GM18505 (cell line): Measurements from ENCODE around the gene BSG.

Experiments used
- ATAC-seq: cut with Tn5 transposase; IDR thresholded peaks from one replicate; pipeline ENCODE4 v1.9.1; 2021; ENCODE audit not compliant: unreplicated experiment
- POLR2A ChIP-seq: IDR thresholded peaks from 4 replicates; pipeline ENCODE4 v1.6.1; 2011; ENCODE audit warnings: borderline replicate concordance; ENCODE audit not compliant: insufficient read depth, insufficient read length; ENCODE audit errors: extremely low read depth

The BSG gene

DNA sequence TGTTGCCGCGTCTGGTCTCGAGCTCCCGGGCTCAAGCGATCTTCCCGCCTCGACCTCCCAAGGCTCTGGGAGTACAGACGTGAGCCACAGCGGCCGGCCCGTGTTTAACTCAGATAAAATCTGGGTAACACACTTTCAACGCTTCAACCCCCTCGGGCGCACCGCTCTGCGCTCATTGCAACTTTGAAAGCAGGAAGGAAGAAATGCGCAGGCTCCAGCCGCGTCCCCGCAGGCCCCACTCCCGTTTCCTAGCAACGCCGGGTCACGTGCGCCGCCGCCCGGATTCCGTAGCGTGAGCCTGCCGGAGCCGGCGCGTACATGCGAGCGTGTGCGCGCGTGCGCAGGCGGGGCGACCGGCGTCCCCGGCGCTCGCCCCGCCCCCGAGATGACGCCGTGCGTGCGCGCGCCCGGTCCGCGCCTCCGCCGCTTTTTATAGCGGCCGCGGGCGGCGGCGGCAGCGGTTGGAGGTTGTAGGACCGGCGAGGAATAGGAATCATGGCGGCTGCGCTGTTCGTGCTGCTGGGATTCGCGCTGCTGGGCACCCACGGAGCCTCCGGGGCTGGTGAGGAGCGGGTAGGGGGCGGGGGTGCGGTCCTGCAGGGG is at the start of gene BSG:
Gene BSG, plus strand, starts transcription at position 457 of the 603 bp plus-strand sequence. Its CDS starts 39 bp downstream, at position 496.
- TF ChIP-seq POLR2A, result peak; percentile 99
- ATAC-seq, result peak; percentile 66

DNA sequence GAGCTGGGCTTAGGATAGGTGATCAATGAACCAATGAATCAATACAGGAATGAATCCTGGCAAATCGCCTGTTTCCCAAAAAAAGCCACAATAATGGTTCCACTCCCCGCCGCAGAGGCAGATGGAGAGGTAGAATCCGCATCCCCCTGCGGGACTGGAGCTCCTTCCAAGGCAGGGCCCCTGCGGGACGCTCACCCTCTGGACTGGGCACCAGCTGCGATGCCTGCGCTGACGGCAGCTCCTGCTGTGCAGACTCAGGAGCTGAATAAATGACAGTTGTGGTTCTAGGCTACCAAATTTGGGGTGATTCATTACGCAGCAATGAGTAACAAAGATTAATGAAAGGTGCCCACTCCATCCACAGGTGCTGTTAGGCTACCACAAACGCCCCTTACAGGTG is 49.7 kb upstream of the BSG start:
- TF ChIP-seq POLR2A, result no peak
- ATAC-seq, result no peak

DNA sequence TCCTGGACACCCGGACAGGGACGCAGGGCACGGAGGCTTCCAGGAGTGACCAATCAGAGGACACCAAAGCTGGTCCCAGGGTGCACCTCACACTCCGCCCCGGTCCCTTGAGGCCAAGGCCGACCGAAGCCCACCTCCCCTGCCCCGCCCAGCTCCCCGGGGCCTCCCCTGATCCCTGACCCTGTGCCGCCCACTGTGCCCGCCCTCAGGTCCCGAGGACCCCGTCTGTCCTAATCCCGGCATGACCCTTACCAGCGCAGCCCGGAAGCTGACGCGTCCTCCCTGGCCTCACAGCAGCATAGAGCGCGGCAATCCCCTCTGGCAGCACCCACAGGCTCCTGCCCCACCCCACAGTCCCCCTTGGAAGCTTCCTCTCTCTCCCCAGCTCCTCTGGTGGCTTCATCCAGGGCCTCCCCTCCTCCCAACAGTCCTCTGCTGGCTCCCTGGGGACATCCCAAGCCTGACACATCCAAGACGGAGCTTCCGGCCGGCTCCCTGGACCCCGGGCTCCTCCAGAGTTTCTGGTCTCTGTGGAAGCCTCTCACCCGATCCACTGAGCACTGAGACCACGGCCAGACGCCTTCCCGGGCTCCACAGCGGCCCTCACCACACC is 48.2 kb upstream of the BSG start:
- ATAC-seq, result no peak
- TF ChIP-seq POLR2A, result no peak

DNA sequence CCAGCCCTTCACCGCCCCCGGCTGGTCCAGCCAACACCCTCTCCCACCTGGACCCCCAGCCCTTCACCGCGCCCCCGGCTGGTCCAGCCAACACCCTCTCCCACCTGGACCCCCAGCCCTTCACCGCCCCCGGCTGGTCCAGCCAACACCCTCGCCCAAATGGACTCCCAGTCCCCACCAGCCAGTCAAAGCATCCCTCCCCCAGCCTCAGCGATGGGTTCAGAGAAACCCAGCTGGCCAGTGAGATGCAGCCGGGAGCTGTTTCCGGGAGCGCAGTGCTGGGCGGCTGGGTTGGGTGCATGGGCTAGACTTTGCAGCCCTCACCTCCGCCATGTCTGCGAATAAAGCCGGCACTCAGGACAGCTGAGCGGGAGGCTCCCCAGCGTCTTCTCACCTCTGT is 47.4 kb upstream of the BSG start:
- no peak for TF ChIP-seq POLR2A
- ATAC-seq, result no peak

DNA sequence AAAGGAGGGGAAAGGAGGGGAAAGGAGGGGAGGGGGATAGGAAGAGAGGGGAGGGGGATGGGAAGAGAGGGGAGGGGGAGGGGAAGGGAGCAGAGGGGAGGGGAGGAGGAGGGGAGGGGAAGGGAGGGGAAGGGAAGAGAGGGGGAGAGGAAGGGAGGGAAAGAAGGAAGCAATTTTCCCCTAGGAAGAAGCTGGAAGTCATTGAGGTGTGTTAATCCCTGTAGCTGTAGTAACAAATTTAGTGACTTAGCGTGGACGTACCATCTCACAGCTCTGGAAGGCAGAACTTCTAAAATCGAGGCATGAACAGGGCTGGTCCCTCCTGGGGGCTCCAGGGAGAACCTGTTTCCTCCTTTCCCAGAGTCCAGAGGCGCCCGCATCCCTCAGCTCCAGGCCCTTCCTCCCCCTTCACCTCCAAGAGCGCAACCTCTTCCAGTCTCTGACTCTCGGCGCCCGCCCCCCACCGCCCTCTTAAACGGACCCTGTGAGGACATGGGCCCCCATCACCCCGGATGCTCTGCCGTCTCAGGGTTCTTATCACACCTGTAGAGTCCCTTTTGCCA is 46.5 kb upstream of the BSG start:
- ATAC-seq, result no peak
- TF ChIP-seq POLR2A, result no peak

DNA sequence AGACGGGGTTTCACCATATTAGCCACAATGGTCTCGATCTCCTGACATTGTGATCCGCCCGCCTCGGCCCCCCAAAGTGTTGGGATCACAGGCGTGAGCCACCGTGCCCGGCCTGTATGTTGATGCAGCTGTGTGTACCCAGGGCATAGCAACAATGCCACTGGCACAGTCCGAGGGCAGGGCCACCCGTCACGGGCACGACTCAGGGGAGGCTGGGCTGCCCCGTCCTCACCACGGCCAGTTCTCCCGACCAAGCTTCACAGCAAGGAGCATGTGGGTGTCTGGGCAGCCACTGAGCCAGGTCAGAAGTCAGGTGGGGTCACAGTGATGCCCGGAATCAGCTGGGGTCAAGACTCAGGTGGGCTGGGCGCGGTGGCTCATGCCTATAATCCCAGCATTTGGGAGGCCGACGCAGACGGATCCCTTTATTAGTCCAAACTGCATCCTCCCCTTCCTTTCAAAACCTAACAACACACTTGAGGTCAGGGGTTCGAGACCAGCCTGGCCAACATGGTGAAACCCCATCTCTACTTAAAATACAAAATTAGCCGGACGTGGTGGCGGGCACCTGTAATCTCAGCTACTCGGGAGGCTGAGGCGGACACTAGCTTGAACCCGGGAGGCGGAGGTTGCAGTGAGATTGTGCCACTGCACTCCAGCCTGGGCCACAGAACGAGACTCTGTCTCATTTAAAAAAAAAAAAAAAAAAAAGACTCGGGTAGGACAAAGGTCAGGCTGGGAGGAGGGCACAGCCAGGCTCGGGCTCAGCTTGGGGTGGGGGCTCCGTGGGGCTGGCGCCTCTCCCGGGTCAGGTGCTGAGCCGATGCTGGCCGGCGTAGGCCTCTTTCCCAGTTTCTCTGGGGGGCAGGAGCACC is 42.0 kb upstream of the BSG start:
- ATAC-seq, result no peak
- TF ChIP-seq POLR2A, result no peak

DNA sequence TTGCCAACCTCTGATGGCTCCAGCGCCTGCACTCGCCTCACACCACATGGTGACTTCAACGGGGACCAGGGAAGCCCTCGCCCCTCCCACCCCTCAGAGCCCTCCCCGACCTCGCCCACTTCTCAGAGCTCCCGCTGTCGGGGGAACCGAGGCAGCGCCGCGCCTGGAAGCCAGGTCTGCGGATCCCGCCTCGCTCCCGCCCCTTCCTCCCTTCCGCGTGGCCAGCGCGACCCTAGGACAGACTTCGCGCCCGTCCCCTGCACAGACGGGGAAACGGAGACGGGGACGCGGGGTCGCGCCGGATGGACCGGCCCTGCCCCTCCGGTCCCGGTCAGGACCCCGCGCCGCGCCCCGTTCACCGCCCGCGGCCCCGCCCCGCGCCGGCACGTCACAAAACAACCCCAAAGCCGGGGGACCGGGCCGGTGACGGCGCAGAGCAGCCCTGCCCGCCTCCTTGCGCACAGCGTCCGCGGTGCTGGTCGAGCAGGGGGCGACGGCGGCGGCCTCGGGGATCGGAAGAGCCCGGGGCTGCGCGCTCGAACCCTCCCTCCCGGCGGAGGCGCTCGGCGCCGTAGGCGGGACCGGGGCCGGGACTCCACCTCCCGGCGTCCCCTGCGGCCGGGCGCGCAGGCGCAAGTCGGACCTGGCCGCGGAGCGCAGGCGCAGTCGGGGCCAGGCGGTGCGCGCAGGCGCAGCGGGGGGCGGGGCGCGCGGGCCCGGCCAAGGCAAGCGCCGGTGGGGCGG is 41.2 kb upstream of the BSG start:
- ATAC-seq, result peak; percentile 72
- peak; percentile 84 for TF ChIP-seq POLR2A

DNA sequence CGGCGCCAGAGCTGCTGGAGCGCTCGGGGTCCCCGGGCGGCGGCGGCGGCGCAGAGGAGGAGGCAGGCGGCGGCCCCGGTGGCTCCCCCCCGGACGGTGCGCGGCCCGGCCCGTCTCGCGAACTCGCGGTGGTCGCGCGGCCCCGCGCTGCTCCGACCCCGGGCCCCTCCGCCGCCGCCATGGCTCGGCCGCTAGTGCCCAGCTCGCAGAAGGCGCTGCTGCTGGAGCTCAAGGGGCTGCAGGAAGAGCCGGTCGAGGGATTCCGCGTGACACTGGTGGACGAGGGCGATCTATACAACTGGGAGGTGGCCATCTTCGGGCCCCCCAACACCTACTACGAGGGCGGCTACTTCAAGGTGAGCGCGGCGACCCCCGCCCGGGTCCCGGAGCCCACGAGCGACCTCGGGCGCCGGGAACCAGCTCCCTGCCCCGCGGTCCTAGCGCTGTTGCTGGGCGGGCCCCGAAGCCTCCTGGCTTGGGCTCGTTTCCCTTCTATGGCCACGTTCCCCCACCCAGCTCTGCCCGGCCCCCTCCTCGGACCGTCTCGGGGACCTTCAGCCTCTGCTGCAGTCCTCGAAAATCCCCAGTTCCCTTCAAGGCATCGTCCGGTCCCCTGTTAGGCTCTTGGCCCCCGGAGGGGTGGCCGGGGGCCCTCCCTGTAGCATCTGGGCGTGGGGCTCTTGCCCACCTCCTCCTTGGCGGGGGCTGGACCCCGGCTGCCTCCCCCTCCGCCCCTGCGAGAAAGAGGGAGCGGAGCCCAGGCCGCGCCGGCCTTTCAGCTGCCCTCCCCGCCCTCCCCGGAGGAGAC is 40.4 kb upstream of the BSG start, which contains the start of gene CDC34:
Gene CDC34, plus strand, starts transcription at position 8 of the 808 bp plus-strand sequence. Its CDS starts 172 bp downstream, at position 180.
- ATAC-seq, result peak; percentile 18
- TF ChIP-seq POLR2A, result no peak

DNA sequence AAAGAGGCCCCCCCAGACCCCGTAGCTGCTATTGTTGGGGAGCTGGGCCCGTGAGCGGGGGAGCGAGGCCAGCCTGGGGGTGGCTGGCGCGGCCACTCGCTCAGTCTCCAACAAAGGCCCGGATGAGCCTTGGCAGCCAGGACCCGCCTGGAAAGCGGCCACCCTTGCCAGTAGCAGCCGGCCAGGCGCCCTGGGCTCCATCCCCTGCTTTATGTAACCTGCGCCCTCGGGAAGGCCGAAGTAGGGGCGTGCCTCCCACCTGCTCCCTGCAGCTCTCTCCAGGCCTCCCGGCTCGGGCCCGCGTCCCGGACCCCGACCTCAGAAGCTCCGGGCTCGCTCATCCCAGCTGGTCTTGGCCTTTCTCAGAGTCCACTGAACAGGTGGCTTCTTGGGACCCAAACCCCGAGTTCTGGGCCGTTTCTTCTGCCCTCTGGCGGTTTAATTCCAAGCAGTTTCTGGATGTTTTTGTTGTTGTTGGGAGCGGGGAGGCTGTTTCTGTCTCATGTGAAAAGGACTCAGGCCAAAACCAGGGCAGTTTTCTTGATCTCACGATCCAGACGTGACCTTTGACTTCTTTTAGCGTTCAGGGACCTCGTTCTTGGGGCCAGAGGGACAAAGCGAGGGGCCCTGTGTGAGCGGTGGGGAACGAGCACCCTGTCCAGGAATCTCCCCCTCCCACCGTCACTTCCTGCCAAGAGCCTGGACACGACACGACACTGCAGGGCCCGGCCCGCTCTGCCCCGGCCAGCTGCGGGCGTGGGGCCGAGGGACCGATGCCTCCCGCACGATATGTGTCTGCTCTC is 39.6 kb upstream of the BSG start:
- ATAC-seq, result no peak
- TF ChIP-seq POLR2A, result no peak

DNA sequence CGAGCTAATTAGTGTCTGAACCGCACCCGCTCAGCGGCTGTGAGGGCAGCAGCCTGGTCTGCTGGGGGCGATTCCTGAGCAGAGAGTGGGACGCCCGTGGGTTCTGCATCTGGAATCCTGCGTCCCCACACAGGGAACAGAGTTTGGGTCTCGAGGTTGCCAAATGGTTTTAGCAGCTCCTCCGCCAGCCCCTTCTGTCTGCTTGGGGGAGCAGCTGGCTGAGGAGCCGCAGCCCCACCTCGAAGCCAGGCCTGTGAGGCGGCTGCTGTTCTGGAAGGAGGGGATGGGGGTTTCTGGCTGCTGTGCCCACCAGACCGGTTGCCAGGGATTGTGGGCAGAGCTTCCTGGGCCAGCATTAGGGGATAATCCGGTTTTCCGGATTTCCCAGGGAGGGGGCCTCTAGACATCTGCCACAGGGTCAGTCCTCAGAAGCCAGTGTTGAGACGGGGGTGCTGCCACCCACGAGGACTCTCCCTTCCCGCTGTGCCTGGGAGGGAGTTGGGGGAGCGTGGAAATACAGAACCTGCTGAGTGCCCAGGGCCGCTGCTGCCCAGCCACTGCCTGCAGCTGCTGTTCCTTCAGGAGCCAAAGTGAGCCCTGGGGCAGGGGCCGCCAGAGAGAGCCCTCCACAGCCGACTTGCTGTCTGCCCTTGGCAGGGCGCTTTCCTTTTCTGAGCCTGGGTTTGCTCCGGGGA is 38.9 kb upstream of the BSG start:
- no peak for TF ChIP-seq POLR2A
- no peak for ATAC-seq

DNA sequence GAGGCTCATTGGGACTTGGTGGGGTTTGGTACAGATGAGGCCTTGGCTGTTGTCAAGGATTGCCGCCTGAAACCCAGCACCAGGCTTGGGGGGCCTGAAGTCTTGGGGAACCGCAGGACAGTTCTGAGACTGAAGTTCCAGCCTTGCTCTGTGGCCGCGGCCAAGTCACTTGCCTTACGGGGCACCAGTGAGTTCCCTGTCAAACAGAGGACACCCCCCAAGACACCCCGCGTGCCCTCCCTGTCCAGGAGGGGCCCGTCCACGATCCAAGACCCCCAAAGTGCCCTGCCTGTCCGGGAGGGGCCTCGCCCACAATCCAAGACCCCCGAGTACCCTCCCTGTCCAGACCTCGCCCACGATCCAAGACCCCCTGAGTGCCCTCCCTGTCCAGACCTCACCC is 38.3 kb upstream of the BSG start:
- no peak for TF ChIP-seq POLR2A
- ATAC-seq, result no peak
